HG03103 (cell line): ENCODE data around the gene CDH4.

Experiments
- ATAC-seq: cut with Tn5 transposase; IDR thresholded peaks from one replicate; pipeline ENCODE4 v1.9.1; 2021; ENCODE audit warnings: low read depth; ENCODE audit not compliant: unreplicated experiment

Gene CDH4

DNA sequence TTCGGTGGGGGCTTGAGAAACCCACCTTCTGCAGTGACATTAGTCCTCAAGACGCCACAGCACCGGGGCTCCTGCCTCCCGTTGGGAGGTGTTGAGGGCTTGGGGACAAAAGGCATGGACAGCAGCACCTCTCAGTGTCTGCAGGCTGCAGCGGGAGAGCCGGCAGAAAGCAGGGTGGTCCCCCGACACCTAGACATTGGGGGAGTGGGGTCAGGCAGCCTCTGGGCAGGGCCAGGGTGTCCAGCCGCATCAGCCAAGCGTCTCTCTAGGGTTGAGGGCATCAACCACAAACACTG lies 549.0 kb downstream of the CDH4 start:
- no peak for ATAC-seq

GRCh38 chr20:61801428-61801827 lies 549.4 kb downstream of the CDH4 start:
- ATAC-seq, result no peak

DNA sequence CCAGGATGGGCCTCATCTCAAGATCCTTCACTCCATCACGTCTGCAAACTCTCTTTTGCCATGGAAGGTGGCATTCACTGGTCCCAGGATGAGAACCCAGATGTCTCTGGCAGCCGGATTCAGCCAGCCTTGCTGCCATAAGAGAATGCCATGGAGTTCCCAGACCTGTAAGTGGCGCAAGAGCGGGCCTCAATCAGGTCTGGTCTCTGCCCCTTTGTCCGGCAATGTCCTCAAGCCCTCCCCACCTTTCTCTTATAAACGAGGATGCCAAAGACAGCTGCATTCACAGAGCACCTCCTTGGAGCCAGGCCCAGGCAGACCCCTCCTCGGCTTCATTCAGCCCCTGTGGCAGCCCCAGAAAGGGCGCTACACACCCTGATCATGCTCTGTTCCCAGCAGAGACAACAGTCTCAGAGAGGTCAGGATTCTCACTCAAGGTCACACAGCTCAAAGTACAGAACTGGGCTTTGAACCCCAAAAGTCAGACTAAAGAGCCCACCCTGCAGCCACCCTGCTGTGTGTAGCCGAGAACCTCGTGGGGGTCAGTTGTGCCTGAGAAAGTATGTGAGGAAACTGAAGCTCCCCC lies 549.9 kb downstream of the CDH4 start:
- no peak for ATAC-seq

DNA sequence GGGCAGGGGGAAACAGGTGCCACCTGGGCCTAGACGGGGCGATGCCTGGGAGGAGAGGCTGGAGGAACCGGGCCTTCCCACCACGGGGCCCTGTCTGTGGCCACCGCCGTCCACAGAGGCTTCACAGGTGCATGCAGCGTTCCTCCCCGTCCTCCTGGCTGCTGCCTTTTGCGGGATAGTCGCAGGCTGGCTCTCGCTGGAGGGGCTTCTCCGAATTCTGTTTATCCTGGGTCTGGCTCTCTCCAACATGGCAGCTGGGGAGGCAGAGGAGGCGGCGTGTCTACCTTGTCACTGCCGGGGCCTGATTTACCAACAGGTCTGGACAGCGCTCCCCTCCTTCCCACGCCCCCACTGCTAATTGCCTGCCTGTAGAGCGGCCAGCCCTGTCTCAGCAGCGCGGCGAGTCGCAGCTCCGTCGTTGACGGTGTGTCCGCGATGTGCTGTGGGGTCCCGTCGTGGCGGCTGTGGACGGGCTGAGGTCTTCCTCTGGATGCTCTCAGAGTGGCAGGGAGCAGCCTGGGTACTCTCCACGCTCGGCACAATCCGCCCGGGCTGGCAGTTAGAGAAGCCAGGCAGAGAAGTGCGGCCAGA lies 550.8 kb downstream of the CDH4 start:
- ATAC-seq, result no peak

DNA sequence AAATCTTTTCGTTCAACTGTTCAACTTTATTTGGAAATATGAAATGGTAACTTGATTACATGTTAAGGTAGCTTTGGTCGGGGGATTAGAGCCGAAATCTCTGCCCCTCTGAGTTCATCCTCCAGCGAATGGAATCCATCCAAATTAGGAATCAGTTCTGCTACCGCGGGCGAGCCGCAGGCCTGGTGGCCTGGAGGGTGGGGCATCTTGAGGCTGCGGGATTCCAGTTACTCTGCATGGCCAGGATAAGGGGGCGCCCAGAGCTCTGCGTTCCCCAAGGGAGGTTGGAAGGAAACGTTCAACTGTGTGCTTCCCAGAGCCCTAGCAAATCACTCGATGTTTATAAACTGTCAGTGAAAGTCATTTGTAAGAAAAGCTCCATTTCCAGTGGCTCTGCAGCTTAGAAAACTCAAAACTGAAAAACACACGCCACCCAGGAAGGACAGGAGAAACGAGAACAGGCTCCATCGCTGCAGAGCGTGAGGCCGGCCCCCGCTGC lies 551.4 kb downstream of the CDH4 start:
- ATAC-seq, result no peak

DNA sequence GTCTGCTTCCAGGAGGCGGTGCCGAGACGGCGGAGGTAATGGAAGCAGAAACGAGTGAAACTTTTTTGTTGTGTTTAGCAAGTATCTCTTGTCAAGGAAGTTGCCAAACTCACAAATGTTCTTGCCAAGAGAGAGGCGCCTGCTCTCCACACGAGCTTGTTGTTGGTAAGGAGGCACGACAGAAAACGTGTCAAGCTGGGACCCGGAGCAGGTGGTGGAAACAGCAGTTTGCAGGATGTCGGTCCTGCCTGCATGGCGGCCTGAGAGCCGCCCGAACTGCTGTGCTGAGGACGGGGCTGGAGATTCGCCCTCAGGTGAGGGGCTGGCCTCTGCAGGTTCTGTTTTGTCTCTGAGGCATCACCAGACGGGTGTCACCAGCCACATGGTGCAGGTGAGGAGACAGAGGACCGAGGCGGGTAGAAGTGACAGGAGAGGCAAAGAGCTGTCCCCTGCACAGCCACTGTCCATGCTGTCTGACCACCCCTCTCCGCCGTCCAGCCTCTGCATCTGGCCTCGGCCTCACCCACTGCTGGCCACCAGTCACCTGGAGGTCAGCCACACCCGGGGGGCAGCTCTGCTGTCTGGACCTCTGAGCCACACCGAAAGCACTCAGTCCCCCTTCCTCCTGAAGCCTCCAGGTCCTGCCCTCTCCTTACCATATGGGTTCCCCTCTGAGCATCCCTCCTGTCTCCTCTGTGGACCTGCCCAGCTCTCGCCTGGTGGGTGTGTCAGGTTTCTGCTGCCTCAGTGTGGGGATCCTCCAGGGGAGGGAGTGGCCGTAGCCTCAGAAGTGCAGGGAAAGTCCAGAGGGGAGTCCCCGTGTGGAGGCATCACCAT lies 552.1 kb downstream of the CDH4 start:
- no peak for ATAC-seq

DNA sequence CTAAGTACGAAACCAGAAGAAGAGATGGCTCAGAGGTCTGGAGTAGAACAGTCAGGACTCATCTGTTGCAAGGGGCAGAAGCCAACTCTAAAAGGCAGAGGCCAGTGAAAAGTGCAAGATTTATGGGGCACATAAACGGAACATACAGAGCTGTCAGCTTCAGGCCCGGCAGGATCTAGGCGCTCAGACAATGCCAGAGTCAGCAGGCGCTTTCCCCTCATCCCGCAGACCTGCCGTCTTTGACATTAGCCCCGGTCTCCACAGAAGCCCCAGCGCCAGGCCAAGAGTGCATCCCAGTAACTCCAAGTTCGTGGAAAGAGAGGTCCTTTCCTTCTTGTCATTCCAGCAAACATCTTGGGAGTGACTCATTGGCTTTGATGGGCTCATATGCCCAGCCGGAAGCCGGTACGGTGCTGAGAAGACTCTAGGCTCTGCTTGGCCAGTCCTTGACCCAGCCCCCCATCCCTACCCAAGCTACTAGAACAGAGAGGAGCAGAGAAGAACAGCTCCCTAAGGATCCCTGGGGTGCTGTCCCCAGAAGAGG lies 552.8 kb downstream of the CDH4 start:
- no peak for ATAC-seq

- ATAC-seq, result no peak
Measured at GRCh38 chr20:61805365-61805764, 553.3 kb downstream of the CDH4 start.

GRCh38 chr20:61805781-61806180 lies 553.7 kb downstream of the CDH4 start:
- ATAC-seq, result no peak

GRCh38 chr20:61806314-61806713 lies 554.3 kb downstream of the CDH4 start:
- no peak for ATAC-seq

DNA sequence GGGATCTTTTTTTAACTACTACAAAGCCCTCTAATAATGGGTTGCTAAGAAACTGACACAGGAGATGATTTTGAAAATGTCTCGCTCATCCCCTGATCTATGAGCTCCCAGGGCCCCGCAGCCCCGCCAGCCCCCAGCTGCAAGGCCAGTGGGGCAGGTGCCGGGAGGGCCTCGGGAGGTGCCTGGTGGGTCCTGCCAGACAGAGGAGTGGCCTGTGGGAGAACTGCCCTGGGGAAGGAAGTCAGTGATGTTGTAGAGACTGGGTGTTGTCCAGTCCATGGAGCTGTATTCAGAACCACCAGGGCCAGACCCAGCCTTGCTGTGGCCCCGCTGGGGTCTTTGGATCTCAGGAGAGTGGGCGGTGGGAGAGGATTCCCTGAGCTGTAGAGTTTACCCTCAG lies 554.9 kb downstream of the CDH4 start:
- no peak for ATAC-seq

DNA sequence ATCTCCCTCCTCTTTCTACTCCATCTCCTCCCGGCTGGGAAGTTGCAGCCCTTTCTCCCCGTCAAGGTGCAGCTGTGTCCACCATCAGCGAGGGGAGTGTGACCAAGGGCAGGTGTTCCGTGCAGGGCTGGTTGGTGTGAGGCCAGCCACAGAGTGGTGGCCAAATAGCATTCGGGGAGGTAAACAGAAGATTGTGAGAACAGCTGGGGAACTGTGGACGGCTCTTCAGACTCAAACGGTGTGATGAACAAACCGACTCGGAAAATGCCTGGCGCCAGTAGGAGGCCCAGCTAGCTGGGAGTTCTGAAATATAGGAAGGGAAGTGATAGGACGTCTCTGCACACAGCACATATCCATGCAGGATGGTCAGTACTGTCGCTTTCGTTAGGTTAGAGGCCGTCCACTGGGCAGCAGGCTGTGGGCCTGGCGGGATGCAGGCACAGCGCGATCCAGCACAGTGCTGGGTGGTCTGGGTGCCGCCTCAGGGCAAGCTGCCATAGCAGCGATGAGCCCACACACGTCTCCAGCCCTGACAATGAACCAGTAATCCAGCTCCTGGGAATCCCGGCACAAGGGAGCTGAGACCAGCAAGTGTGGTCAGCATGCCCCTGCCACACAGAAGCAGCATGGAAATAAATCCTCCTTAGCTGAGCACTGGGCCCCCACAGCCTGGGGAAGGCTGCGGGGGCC lies 555.6 kb downstream of the CDH4 start:
- ATAC-seq, result no peak

DNA sequence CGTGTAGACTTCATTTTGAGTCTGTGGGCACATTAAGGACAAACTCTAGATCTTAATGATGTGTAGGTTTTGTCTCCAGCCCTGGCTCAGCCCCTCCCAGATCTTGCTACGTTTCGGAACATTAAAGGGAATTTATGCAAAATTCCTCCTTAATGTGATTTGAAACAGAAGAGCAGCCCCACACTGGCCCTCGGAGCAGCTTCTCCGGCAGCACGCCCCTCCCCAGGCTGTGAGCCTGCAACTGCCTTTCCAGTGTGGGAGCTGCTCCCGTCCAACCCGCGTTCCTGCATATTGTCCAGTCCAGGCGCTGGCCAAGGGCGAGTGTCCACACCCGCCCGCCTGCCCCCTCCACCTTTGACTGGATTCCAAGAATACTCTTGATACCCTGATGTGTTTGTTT lies 556.4 kb downstream of the CDH4 start:
- ATAC-seq, result no peak

DNA sequence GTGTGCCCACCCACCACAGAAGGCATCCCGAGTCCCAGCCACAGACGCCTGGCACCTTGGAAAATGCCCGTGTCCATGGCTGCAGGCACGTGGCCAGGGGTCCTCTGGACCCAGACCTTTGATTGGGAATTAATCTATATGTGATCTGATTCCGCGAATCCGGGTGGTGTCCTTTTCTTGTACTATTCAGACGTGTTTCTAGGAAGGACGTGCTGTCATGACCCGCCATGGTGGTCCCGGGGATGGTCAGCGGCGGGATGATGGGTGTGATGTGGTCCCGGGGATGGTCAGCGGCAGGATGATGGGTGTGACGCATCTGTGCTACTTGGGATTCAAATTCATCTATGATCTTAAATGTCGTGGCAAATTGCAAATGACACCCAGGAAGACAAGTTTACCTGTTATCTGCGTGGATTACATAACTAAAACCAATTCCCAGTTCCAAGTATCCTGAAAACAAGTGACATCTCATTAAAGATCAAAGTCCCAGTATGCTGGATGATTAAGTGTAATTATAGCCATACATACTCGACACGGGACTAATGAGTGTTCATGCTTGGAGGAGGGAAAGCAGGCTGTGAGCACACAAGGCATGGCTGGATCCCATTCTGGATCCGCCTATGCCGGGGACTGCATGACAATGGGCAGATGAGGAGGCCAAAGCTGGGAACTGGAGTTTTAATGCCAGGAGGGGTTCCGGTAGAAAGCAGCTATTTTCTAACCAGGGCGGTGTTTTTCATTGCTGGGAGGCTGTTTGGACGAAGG lies 557.1 kb downstream of the CDH4 start:
- ATAC-seq, result no peak

GRCh38 chr20:61810066-61810737 lies 558.1 kb downstream of the CDH4 start:
- ATAC-seq, result no peak

DNA sequence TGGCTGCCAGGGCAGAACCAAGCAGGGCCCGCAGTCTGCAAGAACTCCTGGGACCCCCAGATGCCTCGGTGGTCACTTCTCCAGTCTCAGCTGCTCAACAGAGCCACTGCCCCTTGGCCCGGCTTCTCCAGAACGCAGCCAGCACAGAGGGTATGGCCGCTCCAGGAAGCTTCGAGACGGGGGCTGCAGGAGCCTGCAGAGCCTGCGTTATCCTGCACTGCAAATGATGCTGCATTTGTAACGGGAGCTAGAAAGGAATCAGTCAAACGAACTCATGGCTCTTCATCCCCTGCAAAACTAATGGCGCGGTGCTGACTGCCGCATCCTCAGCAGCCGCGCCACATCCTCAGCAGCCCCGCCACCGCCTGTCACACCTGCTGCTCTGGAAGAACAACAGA lies 558.7 kb downstream of the CDH4 start:
- no peak for ATAC-seq

GRCh38 chr20:61811166-61811565 lies 559.1 kb downstream of the CDH4 start:
- no peak for ATAC-seq

GRCh38 chr20:61812121-61812844 lies 560.2 kb downstream of the CDH4 start:
- ATAC-seq, result no peak

DNA sequence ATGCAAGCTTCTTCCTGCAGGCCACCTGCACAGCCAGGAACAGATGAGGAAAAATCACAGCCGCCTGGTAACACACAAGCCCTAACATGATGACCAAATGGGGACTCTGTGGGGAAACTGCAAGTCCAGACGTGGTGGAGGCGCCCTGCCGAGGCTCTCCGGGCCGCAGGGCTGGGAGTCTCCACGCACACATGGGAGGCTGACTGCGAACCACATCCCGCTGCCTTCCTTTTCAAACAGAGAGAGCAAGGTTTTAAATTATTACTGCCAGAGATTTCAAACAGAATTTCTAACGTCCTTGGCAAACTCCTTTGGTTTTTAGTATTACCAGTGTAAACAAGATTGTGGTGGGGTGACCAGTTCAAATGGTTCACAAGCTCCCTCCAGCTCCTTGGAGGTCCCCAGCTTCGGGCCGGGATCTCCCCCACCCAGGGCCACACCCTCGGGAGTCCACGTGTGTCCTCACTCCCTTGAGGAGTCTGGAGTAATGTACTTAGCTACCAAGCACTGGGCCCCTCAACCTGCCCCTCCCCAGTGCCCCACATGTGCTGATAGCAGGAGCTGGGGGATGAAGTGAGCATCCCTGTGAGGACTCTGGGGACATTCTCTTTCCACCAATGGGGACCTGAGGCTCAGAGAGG lies 560.9 kb downstream of the CDH4 start:
- ATAC-seq, result no peak
